GM19324 (cell line): Measurements from ENCODE around the gene GRK1.
"Not testable (repeated sequence)": the region's sequence is repeated elsewhere in the genome, so short reads cannot be mapped to it uniquely, and the experiment has no call there.

Experiments used
- ATAC-seq: cut with Tn5 transposase; IDR thresholded peaks from one replicate; pipeline ENCODE4 v1.9.1; 2021; ENCODE audit warnings: mild to moderate bottlenecking, moderate library complexity; ENCODE audit not compliant: unreplicated experiment, low FRiP score

The GRK1 gene

GRCh38 chr13:113739527-113740285, 72.7 kb downstream of the GRK1 start:
- no peak for ATAC-seq

GRCh38 chr13:113740286-113740556, 73.2 kb downstream of the GRK1 start:
- no peak for ATAC-seq

- ATAC-seq = no peak
Measured at GRCh38 chr13:113740661-113741060, 73.6 kb downstream of the GRK1 start.

- no peak for ATAC-seq
Measured at GRCh38 chr13:113741191-113741668, 74.2 kb downstream of the GRK1 start.

GRCh38 chr13:113742000-113742441, 75.0 kb downstream of the GRK1 start:
- no peak for ATAC-seq

GRCh38 chr13:113742445-113743120, 75.6 kb downstream of the GRK1 start:
- no peak for ATAC-seq

GRCh38 chr13:113743366-113744195, 76.6 kb downstream of the GRK1 start:
- no peak for ATAC-seq

- ATAC-seq = no peak
Measured at GRCh38 chr13:113744197-113745000, 77.4 kb downstream of the GRK1 start.

GRCh38 chr13:113745059-113745458, 78.0 kb downstream of the GRK1 start:
- no peak for ATAC-seq

GRCh38 chr13:113745500-113746142, 78.6 kb downstream of the GRK1 start:
- not testable (repeated sequence) for ATAC-seq

- no peak for ATAC-seq
Measured at GRCh38 chr13:113746143-113746525, 79.1 kb downstream of the GRK1 start.

- ATAC-seq = no peak
Measured at GRCh38 chr13:113746671-113747070, 79.7 kb downstream of the GRK1 start.

- ATAC-seq = no peak
Measured at GRCh38 chr13:113747291-113747833, 80.3 kb downstream of the GRK1 start.

GRCh38 chr13:113748101-113748861, 81.3 kb downstream of the GRK1 start:
- ATAC-seq = no peak

GRCh38 chr13:113748862-113749451, 81.9 kb downstream of the GRK1 start:
- no peak for ATAC-seq

GRCh38 chr13:113749507-113749906, 82.5 kb downstream of the GRK1 start:
- no peak for ATAC-seq

- ATAC-seq = no peak
Measured at GRCh38 chr13:113749967-113750366, 82.9 kb downstream of the GRK1 start.

GRCh38 chr13:113750554-113751399, 83.8 kb downstream of the GRK1 start:
- ATAC-seq = no peak
